NCI-H524 treated with DMSO at 0.1 percent for 48 hours (cell line): ENCODE results near the gene SMARCA4.
A peak's percentile ranks its signal among the peaks of the same experiment; 100 is the strongest.

Experiments
- DNase-seq: peaks from one replicate; lab custom pipeline; 2025; lab: John Stamatoyannopoulos, UW

SMARCA4 gene

GRCh38 chr19:10960314-10961072 lies at the start of gene SMARCA4:
Gene SMARCA4 (plus strand): TSS chr19:10961030. CDS start chr19:10984152, 23,122 bp downstream.
- peak; percentile 69 for DNase-seq

- no peak for DNase-seq
These were observed 49.1 kb upstream of the SMARCA4 start for GRCh38 chr19:10911579-10912363.

- no peak for DNase-seq
These were observed 48.2 kb upstream of the SMARCA4 start for GRCh38 chr19:10912619-10913018.

DNA sequence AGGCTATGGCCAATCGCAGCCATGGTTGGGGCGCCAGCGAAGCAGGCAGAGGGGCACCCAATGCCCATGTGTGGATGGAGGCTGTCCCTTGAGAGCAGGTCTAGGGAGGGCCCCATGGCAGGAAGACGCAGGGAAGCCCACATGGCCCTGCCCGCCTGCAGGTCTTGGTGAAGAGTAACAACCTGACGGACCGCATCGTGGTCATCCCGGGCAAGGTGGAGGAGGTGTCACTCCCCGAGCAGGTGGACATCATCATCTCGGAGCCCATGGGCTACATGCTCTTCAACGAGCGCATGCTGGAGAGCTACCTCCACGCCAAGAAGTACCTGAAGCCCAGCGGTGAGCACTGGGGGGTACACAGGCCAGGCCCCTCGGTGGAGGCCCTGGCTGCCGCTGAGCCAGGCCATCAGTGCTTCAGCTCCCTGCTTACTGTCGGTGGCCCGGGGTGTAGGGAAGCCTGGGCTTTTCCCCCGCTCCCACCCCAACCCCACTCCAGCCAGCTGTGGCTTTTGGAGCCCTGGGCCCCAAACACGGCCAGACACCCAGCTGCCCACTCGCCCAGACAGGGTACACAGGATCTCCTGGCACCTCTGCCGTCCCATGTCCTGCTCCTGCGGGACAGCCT lies 47.0 kb upstream of the SMARCA4 start:
- no peak for DNase-seq

DNA sequence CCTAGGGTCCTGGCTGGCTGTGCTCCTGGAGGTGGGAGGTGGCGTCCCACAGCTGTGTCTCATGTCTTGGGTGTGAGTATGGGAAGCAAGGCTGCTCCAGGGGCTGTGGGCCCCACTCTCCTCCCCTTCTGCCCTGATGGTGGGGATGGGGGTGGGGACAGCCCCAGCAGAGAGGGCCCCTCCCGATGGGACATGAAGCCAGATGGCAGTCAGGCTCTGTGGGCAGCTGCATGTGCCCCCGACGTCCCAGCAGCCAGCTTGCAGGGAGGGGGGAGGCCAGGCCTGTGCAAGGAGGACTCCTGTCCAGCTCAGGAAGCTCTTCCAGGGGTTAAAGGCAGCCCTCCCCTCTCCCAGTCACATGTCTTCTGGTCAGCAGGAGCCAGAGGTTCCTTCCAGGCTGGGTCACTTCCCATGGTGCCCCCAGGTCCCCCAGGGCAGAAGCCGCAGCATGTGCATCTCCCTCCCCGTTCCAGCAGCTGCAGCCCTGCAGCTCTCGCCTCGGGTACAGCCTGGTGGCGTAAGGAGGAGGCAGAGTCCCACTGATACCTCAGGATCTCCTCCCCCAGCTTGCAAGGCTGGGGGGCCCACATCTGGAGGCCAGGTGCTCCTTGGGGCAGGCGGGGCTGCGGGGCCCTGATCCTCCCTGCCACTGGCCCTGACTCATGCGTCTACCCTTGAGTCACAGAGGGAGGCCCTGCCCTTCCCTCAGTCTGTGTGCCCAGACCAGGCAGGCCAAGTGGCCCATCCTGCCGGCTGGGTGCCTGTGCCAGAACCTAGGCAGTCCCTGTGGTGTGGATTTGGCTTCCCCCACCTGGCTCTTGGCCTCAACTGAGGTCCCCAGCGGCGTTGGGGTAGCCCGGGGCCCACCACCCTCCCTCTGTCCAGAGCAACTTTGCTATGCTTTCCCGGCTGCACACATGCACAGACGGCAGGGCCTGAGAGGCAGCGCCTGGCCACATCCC lies 45.4 kb upstream of the SMARCA4 start:
- peak; percentile 54 for DNase-seq

DNA sequence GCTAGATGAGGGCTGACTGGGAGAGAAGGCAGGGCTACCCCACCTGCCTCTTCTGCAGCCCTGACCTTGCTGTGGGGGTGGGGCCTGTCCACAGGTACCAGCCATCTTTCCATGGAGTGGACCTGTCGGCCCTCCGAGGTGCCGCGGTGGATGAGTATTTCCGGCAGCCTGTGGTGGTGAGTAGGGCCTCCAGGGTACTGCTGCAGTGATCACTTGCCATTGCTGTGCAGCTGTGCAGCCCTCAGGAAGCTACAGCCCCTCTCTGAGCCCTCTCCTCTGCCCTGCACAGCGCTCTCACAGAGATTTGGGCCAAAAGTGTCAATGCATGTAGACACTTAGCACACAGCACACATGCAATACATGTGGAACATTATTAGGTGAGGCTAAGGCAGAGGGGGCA lies 44.2 kb upstream of the SMARCA4 start:
- DNase-seq, result no peak

GRCh38 chr19:10918359-10918758 lies 42.5 kb upstream of the SMARCA4 start:
- DNase-seq, result no peak

GRCh38 chr19:10919352-10920287 lies 41.2 kb upstream of the SMARCA4 start:
- DNase-seq, result no peak

DNA sequence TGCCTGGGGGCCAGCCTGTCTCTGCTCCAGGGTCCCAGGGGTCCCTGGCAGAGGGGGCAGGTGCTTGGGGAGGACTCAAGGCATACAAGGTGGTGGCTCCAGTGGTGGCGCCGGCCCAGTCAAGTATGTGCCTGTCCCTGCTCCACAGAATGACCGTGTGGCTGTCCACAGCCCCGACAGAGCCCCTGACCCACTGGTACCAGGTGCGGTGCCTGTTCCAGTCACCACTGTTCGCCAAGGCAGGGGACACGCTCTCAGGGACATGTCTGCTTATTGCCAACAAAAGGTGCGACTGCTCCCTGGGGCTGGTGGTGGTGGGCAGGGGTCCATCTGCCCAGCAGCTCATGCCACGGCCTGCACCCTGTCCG lies 40.6 kb upstream of the SMARCA4 start:
- DNase-seq, result no peak

DNA sequence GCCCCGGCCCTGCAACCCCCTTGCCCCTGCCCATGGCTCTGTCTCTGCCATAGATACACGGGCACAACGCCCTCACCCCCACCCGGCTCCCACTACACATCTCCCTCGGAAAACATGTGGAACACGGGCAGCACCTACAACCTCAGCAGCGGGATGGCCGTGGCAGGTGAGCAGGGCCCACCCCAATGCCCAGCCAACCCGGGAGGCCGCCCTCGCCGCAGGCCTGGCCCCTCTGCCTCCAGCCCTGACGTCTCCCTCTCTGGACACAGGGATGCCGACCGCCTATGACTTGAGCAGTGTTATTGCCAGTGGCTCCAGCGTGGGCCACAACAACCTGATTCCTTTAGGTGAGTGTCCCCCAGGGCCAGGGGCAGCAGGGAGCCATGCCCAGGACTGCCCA lies 40.0 kb upstream of the SMARCA4 start:
- DNase-seq, result no peak

DNA sequence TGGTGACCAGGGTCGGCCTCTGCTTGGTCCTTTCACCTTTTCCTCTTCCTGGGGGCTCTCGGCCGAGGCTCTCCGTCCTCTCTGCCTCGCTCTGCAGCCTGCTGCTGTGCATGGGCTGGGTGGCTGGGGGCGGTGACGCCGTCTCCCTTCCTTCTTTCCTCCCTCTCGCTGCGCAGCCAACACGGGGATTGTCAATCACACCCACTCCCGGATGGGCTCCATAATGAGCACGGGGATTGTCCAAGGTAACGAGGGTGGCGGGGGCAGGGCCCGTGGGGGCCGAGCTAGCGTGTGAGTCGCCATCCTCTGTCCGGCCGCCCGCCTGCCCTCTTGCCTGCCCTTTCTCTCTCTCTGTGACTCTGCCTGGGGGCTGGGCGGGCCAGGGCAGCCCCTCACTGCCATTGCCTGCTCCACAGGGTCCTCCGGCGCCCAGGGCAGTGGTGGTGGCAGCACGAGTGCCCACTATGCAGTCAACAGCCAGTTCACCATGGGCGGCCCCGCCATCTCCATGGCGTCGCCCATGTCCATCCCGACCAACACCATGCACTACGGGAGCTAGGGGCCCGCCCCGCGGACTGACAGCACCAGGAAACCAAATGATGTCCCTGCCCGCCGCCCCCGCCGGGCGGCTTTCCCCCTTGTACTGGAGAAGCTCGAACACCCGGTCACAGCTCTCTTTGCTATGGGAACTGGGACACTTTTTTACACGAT lies 39.5 kb upstream of the SMARCA4 start:
- DNase-seq, result no peak

DNA sequence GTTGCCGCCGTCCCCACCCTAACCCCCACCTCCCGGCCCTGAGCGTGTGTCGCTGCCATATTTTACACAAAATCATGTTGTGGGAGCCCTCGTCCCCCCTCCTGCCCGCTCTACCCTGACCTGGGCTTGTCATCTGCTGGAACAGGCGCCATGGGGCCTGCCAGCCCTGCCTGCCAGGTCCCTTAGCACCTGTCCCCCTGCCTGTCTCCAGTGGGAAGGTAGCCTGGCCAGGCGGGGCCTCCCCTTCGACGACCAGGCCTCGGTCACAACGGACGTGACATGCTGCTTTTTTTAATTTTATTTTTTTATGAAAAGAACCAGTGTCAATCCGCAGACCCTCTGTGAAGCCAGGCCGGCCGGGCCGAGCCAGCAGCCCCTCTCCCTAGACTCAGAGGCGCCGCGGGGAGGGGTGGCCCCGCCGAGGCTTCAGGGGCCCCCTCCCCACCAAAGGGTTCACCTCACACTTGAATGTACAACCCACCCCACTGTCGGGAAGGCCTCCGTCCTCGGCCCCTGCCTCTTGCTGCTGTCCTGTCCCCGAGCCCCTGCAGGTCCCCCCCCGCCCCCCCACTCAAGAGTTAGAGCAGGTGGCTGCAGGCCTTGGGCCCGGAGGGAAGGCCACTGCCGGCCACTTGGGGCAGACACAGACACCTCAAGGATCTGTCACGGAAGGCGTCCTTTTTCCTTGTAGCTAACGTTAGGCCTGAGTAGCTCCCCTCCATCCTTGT lies 38.8 kb upstream of the SMARCA4 start:
- no peak for DNase-seq

- DNase-seq, result no peak
These were observed 38.2 kb upstream of the SMARCA4 start for GRCh38 chr19:10922638-10923014.

GRCh38 chr19:10923260-10924112 lies 37.3 kb upstream of the SMARCA4 start:
- DNase-seq, result no peak

- DNase-seq, result no peak
These were observed 36.2 kb upstream of the SMARCA4 start for GRCh38 chr19:10924597-10924996.

DNA sequence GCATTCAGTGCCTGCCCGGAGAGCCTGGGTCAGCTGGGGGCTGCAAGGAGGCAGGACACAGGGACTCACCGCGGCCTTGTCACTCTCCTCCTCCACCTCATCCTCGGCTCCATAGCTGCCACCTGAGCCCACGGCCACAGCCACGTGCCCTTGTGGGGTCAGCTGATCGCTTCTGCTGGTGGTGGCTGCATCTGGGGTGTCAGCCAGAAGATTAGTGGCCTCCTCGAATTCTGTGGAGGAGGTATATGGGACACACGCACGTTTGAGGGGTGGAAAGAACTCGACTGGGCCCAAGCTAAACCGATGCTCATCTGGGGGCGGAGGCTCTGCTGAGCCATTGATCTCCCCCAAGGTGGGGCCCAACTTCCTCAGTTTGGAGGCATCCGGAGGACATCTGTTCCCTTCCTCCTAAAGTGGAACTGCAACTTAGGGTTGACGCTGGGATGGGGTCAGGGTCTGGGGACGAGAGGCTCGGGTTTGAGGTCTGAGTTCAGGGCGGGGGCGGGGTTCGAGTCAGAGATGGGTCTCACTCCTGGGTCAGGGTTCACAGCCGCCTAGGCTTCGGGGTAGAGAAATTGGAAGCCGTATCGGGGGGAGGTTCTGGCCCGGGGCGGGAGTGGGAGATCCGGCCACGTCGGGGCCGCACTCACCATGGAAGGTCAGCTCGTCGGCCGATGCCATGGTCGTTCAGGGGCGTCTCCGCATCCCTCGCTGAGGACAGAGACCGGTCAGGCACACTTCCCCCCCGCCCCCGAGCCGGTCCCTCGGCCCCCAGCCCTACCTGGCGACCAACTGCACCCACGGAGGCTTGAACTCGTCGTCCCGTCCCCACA lies 32.9 kb upstream of the SMARCA4 start:
- no peak for DNase-seq

DNA sequence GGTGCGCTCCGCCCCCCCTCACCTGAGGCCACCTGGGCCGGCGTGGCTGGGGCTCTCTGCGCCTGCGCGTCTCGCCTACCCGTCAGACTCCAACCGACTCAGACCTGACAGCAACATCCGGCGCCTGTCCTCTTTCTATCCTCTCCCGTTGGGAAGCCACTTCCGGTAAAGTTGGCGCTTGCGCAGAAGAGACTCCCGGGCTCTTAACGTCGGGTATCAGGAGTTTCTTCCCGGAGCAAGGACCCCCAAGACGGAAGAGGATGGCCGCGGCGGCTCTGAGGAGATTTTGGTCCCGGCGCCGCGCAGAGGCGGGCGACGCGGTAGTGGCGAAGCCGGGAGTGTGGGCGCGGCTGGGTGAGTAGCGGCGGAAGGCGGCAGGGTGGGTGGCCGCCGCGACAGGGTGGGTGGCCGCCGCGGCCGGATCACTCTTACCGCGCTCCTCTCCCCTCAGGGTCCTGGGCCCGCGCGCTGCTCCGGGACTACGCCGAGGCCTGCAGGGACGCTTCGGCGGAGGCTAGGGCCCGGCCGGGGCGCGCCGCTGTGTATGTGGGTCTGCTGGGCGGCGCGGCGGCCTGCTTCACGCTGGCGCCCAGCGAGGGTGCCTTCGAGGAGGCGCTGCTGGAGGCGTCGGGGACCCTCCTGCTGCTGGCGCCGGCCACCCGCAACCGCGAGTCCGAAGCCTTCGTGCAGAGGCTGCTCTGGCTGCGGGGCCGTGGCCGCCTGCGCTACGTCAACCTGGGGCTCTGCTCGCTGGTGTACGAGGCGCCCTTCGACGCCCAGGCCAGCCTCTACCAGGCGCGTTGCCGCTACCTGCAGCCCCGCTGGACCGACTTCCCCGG lies 32.0 kb upstream of the SMARCA4 start, which contains the start of the genes TIMM29 and YIPF2:
Gene TIMM29 (plus strand): TSS at position 249 of the 839 bp plus-strand sequence. CDS start 12 bp downstream, at position 261.
Gene YIPF2 (minus strand): TSS at position 77 of the 839 bp plus-strand sequence. CDS start 229 bp downstream, outside the sequence.
- peak; percentile 95 for DNase-seq
